Activated CD4-positive, alpha-beta T cell treated with anti-CD3 and anti-CD28 coated beads for 4 hours (primary cell): Measurements from ENCODE around the gene BTD.
A peak's percentile ranks its signal among the peaks of the same experiment; 100 is the strongest.
"Not testable (repeated sequence)": the region's sequence is repeated elsewhere in the genome, so short reads cannot be mapped to it uniquely, and the experiment has no call there.

Experiments
- DNase-seq, 2 donors: peaks; one replicate each; pipeline ENCODE4 v3.0.0-alpha.2; 2020

The BTD gene

GRCh38 chr3:15606434-15606891 is 4.9 kb downstream of the BTD start:
- no peak for DNase-seq

DNA sequence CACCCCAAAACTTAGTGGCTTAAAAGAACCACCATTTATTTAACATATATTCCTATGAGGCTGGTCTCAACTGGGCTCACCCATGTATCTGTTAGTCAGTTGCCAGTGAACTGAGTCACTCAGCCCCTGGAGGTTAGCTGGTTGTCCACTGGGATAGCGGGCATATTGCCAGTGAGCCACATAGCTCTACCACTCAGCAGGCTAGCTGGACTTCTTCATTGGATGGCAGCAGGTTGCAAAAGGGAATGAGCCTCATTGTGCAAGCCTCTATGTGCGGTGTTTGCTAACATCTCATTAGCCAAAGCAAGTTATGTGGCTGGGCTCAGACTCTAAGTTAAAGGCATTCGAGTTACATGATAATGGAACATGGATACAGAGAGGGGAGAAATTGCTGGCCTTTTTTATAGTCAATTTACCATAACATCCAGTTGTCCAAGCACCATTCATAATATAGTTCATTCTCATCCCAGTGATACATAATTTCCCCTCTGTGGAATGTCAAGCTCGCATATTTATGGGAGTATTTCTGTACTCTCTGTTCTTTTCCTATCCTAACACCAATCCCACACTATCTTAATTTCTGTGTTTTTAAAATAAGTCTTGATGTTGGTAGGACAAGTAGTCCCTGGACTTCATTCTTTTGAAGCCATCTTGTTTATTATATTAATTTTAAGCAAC is 8.7 kb downstream of the BTD start:
- DNase-seq = no peak

DNA sequence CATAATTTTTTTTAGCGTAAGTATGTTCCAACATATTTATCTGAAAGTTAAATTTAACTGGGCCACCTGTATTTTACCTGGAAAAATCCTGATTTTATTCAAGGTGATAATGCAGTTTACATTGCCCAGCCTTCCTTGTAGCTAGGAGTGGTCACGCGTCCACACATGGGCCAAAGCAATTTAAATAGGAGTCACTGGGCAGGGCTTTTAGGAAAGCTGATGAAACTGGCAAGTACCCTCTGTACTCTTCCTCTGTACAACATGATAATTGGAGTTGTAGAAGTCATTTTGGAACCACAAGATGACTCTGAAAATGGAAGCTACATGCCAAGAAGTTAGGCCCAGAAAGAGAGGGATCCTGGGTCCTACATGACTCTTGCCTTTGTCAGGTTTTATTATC is 9.5 kb downstream of the BTD start:
- no peak for DNase-seq

- DNase-seq = no peak
These were observed 10.5 kb downstream of the BTD start for GRCh38 chr3:15612001-15612400.

GRCh38 chr3:15614958-15615357 is 13.4 kb downstream of the BTD start:
- DNase-seq = no peak

- DNase-seq = no peak
These were observed 14.5 kb downstream of the BTD start for GRCh38 chr3:15616053-15616452.

DNA sequence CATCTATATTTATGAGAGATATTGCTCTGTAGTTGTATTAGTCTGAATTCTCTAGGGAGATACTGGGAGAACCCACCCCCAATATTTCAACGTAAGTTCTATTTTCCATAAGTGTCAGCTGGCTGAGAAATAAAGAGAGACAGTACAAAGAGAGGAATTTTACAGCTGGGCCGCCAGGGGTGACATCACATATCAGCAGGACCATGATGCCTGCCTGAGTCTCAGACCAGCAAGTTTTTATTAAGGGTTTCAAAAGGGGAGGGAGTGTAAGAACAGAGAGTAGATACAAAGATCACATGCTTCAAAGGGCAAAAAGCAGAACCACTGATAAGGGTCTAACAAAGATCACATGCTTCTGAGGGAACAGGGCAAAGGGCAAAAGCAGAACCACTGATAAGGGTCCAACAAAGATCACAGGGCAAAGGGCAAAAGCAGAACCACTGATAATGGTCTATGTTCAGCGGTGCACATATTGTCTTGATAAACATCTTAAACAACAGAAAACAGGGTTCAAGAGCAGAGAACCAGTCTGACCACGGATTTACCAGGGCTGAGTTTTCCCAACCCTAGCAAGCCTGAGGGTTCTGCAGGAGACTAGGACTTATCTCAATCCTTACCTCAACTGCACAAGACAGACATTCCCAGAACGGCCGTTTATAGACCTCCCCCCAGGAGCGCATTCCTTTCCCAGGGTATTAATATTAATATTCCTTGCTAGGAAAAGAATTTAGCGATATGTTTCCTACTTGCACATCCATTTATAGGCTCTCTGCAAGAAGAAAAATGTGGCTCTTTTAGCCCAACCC is 18.3 kb downstream of the BTD start:
- DNase-seq = not testable (repeated sequence)

- peak in 1 of 2 donors; percentile 15 for DNase-seq
These were observed 22.2 kb downstream of the BTD start for GRCh38 chr3:15623535-15624440.

- no peak for DNase-seq
These were observed 27.4 kb downstream of the BTD start for GRCh38 chr3:15628967-15629366.

- DNase-seq = peak; percentile 54 to 69
These were observed 28.5 kb downstream of the BTD start for GRCh38 chr3:15629860-15630597.

GRCh38 chr3:15630646-15631350 is 29.3 kb downstream of the BTD start:
- no peak for DNase-seq

- no peak for DNase-seq
These were observed 30.1 kb downstream of the BTD start for GRCh38 chr3:15631426-15632211.

DNA sequence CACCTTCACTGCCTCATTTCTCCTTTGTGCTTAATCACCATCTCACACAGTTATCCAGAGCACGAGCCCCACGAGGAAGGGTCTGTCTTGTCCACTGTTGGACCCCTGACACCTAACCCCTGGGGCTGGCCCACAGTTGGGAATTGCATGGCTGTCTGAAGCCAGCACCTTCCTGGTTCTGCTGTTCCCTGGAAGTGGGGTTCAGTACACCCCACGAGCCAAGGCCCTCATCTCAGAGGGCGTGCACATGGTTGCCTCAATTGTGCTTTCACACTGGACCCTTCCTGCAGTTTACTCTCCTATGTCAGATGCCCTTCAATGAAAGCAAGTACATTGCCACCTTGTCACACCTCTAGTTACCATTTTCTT is 30.7 kb downstream of the BTD start:
- DNase-seq = no peak

- DNase-seq = no peak
These were observed 31.6 kb downstream of the BTD start for GRCh38 chr3:15633159-15633558.

DNA sequence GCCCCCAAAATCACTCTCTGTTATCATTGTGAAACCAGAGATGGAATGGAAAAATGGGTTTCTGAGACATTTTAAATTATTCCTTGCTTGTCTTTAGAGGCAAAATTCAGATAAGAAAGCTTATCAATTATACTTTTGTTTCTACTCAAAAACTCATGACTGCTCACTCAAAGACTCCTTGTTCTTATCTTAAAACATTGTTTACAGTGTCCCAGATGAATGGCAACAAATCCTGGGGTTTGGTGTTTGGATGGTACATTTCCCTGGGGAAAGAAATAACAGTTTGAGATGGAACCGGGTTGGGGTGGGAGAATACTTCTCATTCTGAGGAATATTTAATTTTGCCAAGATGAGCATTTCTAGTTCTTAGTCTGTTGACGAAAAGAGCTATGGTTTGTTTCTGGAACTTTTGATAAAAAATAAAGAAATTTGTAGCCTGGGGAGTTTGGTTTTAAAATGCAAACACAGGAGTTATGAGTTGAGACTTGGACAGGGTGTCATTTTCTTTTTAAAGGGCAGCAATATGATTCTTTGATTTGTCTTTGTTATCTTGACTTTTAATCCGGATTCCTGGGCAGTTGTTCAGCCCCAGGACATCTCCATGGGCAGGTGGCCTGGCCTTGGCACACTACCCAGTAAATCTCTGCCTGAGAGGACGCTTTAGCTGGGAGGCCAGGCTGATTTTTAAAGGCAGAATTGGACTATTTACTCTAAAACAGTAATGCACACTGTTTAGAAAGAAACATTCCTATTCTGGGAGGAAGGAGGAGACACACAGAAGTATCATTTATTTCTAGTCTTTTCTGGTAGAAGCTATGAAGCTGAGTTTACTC is 32.4 kb downstream of the BTD start:
- no peak for DNase-seq

- DNase-seq = no peak
These were observed 33.1 kb downstream of the BTD start for GRCh38 chr3:15634671-15635070.

GRCh38 chr3:15635121-15635661 is 33.6 kb downstream of the BTD start:
- no peak for DNase-seq

DNA sequence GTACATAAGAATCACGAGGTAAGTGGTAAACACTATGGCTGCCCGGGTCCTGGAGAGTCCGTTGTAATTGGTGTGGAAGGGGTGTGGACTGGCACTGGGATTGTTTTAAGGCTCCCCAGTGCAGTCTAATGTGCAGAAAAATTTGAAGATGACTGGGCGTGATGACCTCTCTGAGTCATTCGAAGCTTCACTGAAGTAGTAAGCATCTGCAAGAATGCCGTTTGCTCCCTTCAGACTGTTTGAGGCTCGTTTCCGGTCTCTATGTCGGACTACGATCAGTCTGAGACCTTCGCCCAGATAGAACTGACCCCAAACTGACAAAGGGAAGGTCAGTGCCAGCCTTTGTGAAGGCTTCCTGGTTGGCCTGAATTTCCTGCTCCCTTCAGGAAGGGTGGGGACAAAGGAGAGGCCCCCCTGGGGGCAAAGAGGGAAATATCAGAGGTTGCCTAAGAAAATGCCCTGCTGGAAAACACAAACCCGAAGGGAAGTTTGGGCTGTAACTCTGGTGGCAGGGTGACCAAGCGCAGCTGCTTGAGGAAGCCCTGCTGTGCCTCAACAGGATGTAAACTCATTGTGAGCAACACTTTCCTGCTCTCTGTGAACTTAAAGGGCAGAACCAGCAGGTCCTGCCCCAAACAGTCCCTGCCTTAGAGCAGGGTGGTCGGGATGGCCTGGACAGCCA is 34.6 kb downstream of the BTD start:
- peak; percentile 13 to 14 for DNase-seq
